Adipocyte (in vitro differentiated cells): Measurements from ENCODE around the gene TXNDC15.
A peak's percentile ranks its signal among the peaks of the same experiment; 100 is the strongest.
"Not testable (repeated sequence)": the region's sequence is repeated elsewhere in the genome, so short reads cannot be mapped to it uniquely, and the experiment has no call there.

ENCODE experiments used
- DNase-seq: peaks from one replicate; pipeline ENCODE4 v3.0.0-alpha.2; 2015; ENCODE audit warnings: low read depth
- H3K27me3 ChIP-seq: replicated peaks from 2 replicates; pipeline ENCODE4 v1.7.0; 2013; ENCODE audit warnings: mild to moderate bottlenecking, low read length, moderate library complexity; ENCODE audit not compliant: control insufficient read depth, insufficient read depth
- H3K36me3 ChIP-seq: 2 replicates; pipeline ENCODE4 v1.7.0; 2013; ENCODE audit warnings: low read length, mild to moderate bottlenecking, moderate library complexity; ENCODE audit not compliant: control insufficient read depth, insufficient read depth, severe bottlenecking
- H3K4me1 ChIP-seq: 2 replicates; pipeline ENCODE4 v1.7.0; 2013; ENCODE audit warnings: mild to moderate bottlenecking, low read length, moderate library complexity; ENCODE audit not compliant: control insufficient read depth, insufficient read depth
- H3K4me3 ChIP-seq: 2 replicates; pipeline ENCODE4 v1.7.0; 2013; ENCODE audit warnings: mild to moderate bottlenecking, low read length, moderate library complexity
- H3K9ac ChIP-seq: 2 replicates; pipeline ENCODE4 v1.7.0; 2013; ENCODE audit warnings: mild to moderate bottlenecking, low read length, moderate library complexity
- H3K9me3 ChIP-seq: 2 replicates; pipeline ENCODE4 v1.7.0; 2013; ENCODE audit warnings: mild to moderate bottlenecking, low read length, moderate library complexity; ENCODE audit not compliant: control insufficient read depth

The TXNDC15 gene

DNA sequence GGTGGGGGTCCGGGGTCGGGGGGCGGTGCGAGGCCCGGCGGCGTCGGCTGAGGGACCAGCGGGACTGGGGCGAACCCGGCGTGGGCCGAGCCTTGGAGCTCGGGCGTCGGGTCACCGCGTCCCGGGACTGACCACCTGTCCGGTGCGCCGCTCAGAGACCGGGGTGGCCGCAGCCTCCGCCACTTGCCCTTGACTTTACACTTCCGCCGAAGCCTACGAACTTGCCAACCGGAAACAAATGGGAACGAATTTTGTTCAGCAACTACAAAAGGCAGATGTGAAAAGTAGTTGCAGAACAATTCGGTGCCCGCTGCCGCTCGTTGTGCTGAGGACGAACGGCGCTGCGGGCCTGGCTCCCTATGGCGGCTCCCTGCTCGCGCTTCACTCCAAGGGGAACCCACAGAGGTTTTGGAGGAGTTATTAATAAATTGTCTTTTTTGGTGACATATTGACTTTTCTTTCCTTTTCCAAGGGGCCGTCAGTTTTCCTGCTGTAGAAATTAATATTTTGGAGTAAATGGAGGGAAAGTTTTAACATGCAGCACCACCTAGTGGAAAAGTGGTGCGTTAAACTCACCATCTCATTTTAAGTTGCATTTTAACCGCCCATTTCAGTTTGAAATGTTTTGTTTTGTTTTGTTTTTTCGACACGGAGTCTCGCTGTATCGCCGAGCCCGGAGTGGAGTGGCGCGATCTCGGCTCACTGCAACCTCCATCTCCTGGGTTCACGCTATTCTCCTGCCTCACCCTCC is 31.2 kb downstream of the TXNDC15 start:
- Histone ChIP-seq H3K36me3 (no peaks in the 10 kb centered on the region), H3K9ac (peak overlapping the region; percentile 96), H3K9me3 (no peaks in the 10 kb centered on the region), H3K27me3 (no peaks in the 10 kb centered on the region), H3K4me3 (peak overlapping the region; percentile 96), H3K4me1 (no peaks in the 10 kb centered on the region)
- DNase-seq, result peak; percentile 88

DNA sequence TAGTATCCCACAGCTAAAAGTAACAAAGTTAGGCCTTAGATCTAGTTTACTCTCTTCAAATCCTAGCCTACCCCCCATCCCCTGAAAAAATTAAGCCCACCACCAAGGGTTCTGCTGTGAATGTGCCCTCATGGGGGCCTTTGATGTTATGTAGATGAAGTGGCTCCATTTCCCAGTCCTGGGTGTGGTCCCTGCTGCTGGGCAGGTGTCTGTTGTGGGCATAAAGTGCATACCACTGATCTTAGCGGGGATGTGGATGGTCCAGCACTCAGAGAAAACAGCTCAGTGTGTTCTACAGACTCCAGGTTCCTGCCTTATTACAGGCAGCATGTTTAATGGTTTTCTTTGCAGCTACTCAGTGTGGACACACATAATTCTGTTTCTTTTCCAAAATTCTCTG is 32.6 kb downstream of the TXNDC15 start:
- no peak for DNase-seq
- Histone ChIP-seq H3K9ac (no peak overlapping the region), H3K27me3 (no peaks in the 10 kb centered on the region), H3K4me1 (no peaks in the 10 kb centered on the region), H3K4me3 (no peak overlapping the region), H3K36me3 (no peaks in the 10 kb centered on the region), H3K9me3 (no peaks in the 10 kb centered on the region)

DNA sequence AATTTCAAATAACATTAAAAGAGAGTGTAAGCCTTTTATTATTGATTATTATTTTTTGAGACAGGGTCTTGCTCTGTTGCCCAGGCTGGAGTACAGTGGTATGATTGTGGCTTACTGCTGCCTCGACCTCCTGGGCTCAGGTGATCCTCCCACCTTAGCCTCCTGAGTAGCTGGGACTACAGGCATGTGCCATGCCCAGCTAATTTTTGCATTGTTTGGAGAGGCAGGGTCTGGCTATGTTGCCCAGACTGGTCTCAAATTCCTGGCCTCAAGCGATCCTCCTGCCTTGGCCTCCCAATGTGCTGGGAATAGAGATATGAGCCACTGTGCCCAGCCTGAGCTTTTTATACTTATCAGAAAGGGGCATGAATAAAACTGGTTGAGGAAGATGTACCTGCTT is 36.6 kb downstream of the TXNDC15 start:
- not testable (repeated sequence) for H3K4me1 ChIP-seq, H3K27me3 ChIP-seq, DNase-seq, H3K9me3 ChIP-seq, H3K4me3 ChIP-seq, H3K9ac ChIP-seq, H3K36me3 ChIP-seq

DNA sequence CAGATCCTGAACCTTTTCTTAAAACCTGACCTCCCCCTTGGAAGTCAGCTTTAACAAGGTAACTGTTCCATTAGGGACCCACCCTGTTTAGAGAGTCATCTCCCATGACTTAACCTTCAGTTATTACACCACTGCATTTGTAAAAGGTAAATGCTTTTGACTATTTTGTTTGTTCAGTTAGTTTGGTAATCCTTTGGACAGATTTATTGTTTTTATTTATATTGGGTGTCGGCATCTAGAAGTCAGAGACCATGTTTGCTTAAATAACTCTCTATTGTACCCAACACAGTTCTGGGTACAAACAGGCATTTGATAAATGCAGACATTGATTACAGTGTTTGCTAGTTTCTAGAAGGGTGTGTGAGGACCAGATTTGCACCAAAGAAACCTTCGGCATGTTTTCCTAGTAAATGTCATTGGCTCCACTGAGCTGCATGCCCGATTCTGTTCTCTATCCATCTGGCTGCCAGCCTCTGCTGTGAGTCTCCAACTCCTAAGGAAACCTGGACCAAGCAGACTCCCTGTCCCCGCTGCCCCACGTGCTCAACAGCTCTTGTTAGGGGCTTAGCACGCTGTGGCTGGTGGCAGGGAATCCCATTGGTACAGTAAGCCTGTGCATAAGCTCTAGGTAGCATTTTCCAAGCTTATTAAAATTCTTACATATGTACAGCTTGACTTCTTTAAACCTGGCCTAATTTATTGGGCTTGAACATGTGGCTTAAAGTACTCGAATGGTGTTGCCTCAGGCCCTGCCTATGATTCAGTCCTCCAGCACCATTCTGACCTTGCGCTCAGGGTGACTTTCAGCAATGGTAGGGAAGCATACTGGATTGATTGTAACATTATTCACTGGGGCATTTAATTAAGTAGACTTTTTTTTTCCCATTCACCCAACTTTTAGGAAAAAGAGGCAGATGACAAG is 37.4 kb downstream of the TXNDC15 start:
- peak; percentile 20 for DNase-seq
- H3K4me1 ChIP-seq, result peaks cover 6% of the 10 kb centered on the region
- H3K9ac ChIP-seq, result no peak overlapping the region
- H3K27me3 ChIP-seq, result no peaks in the 10 kb centered on the region
- no peaks in the 10 kb centered on the region for H3K9me3 ChIP-seq
- H3K4me3 ChIP-seq, result no peak overlapping the region
- peaks cover 4% of the 10 kb centered on the region for H3K36me3 ChIP-seq

DNA sequence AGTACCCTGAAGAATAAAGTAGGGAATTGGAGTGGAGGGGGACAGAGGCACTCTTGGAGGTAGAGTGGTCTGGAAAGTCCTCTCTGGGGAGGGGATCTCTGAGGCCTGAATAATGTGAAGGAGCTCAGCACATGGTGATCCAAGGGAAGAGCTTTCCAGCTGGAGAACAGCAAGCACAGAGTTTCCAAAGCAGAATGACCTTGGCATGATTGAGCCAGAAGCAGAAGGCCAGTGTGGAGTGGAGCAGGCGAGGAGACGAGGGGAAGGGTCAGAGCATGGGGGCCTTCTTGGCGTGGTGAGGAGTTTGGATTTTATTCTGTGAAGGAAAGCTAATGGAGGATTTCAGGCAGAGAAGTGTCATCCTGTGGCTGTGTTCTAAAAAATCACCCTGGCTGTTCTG is 39.1 kb downstream of the TXNDC15 start:
- Histone ChIP-seq H3K27me3 (no peaks in the 10 kb centered on the region), H3K36me3 (peaks cover 9% of the 10 kb centered on the region), H3K4me1 (peaks cover 6% of the 10 kb centered on the region), H3K9ac (no peak overlapping the region), H3K9me3 (no peaks in the 10 kb centered on the region), H3K4me3 (no peak overlapping the region)
- no peak for DNase-seq

DNA sequence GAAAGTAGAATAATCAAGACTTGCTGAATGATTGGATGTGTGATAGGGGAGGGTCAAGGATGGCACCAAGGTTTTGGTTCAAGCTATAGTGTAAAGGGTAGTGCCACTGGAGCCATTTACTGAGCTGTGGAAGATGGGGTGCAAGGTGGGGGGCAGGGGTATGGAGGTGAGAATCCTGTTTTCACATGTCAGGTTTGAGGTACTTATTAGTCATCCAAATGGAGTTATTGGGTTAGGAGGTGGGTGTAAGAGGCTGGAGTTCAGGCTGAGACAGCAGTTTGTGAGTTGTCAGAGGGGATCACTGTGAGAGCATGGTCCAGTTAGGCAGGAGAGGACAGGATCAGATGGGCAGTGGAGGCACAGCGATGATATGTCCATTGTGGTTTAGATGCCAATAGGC is 39.6 kb downstream of the TXNDC15 start:
- no peak overlapping the region for H3K9ac ChIP-seq
- H3K36me3 ChIP-seq, result peaks cover 9% of the 10 kb centered on the region
- H3K4me3 ChIP-seq, result no peak overlapping the region
- H3K9me3 ChIP-seq, result no peaks in the 10 kb centered on the region
- H3K27me3 ChIP-seq, result no peaks in the 10 kb centered on the region
- H3K4me1 ChIP-seq, result peaks cover 6% of the 10 kb centered on the region
- DNase-seq, result no peak

GRCh38 chr5:134917070-134917815 is 43.1 kb downstream of the TXNDC15 start:
- no peaks in the 10 kb centered on the region for H3K27me3 ChIP-seq
- H3K4me1 ChIP-seq, result peaks cover 6% of the 10 kb centered on the region
- no peak overlapping the region for H3K9ac ChIP-seq
- no peaks in the 10 kb centered on the region for H3K9me3 ChIP-seq
- H3K36me3 ChIP-seq, result peaks cover 18% of the 10 kb centered on the region
- no peak for DNase-seq
- no peak overlapping the region for H3K4me3 ChIP-seq

DNA sequence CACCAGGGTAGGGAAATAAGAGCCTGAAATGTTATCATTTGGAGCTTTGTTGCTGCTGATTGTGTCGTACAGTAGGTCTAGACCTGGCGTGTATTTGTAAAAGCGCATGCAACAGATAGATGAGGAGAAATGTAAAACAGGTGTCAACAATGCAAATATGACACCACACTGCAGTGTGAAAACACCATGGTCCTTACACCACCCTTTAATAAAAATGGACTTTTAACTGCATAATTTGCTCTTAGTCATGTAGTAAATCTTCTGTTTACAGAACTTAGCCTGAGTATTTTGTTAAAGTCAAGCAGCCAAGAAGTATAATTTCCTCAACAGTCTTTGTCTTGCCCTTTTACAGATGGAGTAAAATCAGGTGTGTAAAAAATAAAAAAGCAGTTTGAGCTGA is 44.7 kb downstream of the TXNDC15 start:
- H3K4me1 ChIP-seq, result no peaks in the 10 kb centered on the region
- H3K4me3 ChIP-seq, result no peak overlapping the region
- no peaks in the 10 kb centered on the region for H3K9me3 ChIP-seq
- no peaks in the 10 kb centered on the region for H3K27me3 ChIP-seq
- H3K9ac ChIP-seq, result no peak overlapping the region
- peaks cover 15% of the 10 kb centered on the region for H3K36me3 ChIP-seq
- DNase-seq, result no peak

- H3K27me3 ChIP-seq, result no peaks in the 10 kb centered on the region
- H3K36me3 ChIP-seq, result peaks cover 15% of the 10 kb centered on the region
- no peaks in the 10 kb centered on the region for H3K4me1 ChIP-seq
- H3K4me3 ChIP-seq, result no peak overlapping the region
- no peak overlapping the region for H3K9ac ChIP-seq
- no peak for DNase-seq
- no peaks in the 10 kb centered on the region for H3K9me3 ChIP-seq
Observed at GRCh38 chr5:134920848-134921575, 46.8 kb downstream of the TXNDC15 start.

DNA sequence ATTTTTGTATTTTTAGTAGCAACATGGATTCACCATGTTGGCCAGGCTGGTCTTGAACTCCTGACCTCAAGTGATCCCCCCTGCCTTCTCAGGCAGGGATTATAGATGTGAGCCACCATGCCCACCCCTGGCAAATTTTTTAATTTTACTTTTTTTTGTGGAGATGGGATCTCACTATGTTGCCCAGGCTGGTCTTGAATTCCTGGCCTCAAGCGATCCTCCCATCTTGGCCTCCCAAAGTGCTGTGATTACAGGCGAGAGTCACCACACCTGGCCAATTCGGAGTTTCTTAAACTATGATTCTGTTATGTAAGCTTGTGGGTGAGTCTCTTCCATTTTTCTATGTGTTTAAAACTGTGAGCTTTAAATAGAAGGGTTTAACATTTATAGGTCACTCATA is 58.3 kb downstream of the TXNDC15 start:
- Histone ChIP-seq H3K4me1 (no peaks in the 10 kb centered on the region), H3K9ac (no peak overlapping the region), H3K27me3 (no peaks in the 10 kb centered on the region), H3K9me3 (no peaks in the 10 kb centered on the region), H3K36me3 (peaks cover 10% of the 10 kb centered on the region), H3K4me3 (no peak overlapping the region)
- DNase-seq, result no peak
